ENCODE results near the gene BRPF3.

Gene BRPF3

GRCh38 chr6:36232172-36232571, 35.6 kb downstream of the BRPF3 start:
- no peak for DNase-seq (ENCODE audit: low read depth)

GRCh38 chr6:36235309-36235708, 38.8 kb downstream of the BRPF3 start:
- DNase-seq (ENCODE audit: low read depth): no peak

GRCh38 chr6:36235862-36236261, 39.3 kb downstream of the BRPF3 start:
- no peak for DNase-seq (ENCODE audit: low read depth)

GRCh38 chr6:36239774-36240173, 43.2 kb downstream of the BRPF3 start:
- DNase-seq (ENCODE audit: low read depth): no peak

GRCh38 chr6:36241728-36242127, 45.2 kb downstream of the BRPF3 start:
- no peak for DNase-seq (ENCODE audit: low read depth)

- DNase-seq (ENCODE audit: low read depth): no peak
Observed at GRCh38 chr6:36242161-36242560, 45.6 kb downstream of the BRPF3 start.

GRCh38 chr6:36242626-36243025, 46.1 kb downstream of the BRPF3 start:
- no peak for DNase-seq (ENCODE audit: low read depth)

GRCh38 chr6:36243562-36244212, 47.1 kb downstream of the BRPF3 start:
- DNase-seq (ENCODE audit: low read depth): no peak

GRCh38 chr6:36244641-36245280, 48.2 kb downstream of the BRPF3 start:
- no peak for DNase-seq (ENCODE audit: low read depth)

GRCh38 chr6:36245572-36246061, 49.1 kb downstream of the BRPF3 start:
- no peak for DNase-seq (ENCODE audit: low read depth)

GRCh38 chr6:36246506-36247268, 50.1 kb downstream of the BRPF3 start:
- DNase-seq (ENCODE audit: low read depth): no peak

- DNase-seq (ENCODE audit: low read depth): no peak
Observed at GRCh38 chr6:36247693-36248092, 51.1 kb downstream of the BRPF3 start.

- no peak for DNase-seq (ENCODE audit: low read depth)
Observed at GRCh38 chr6:36248980-36249379, 52.4 kb downstream of the BRPF3 start.

GRCh38 chr6:36249536-36249935, 53.0 kb downstream of the BRPF3 start:
- no peak for DNase-seq (ENCODE audit: low read depth)

- no peak for DNase-seq (ENCODE audit: low read depth)
Observed at GRCh38 chr6:36252005-36252404, 55.5 kb downstream of the BRPF3 start.

GRCh38 chr6:36263390-36264000, 67.0 kb downstream of the BRPF3 start:
- no peak for DNase-seq (ENCODE audit: low read depth)

- DNase-seq (ENCODE audit: low read depth): no peak
Observed at GRCh38 chr6:36265744-36266143, 69.2 kb downstream of the BRPF3 start.

GRCh38 chr6:36266913-36267644, 70.5 kb downstream of the BRPF3 start:
- DNase-seq (ENCODE audit: low read depth): no peak

- no peak for DNase-seq (ENCODE audit: low read depth)
Observed at GRCh38 chr6:36267731-36268477, 71.4 kb downstream of the BRPF3 start.

- no peak for DNase-seq (ENCODE audit: low read depth)
Observed at GRCh38 chr6:36268478-36269275, 72.1 kb downstream of the BRPF3 start.

Data from activated T-helper 9 cell treated with anti-CD3 and anti-CD28 coated beads, Interleukin-2, amount 50 U/mL, for 16 hours (primary cell).